ENCODE data around the gene SKIC8.

- TF ChIP-seq CTCF (IDR thresholded peaks at IDR 0.05): no peak
- TF ChIP-seq POLR2A (IDR thresholded peaks at IDR 0.05): no peak
Observed at GRCh38 chr15:78249131-78249530, 50.3 kb downstream of the SKIC8 start.
